ENCODE data around the gene ITIH6.

ITIH6 gene

DNA sequence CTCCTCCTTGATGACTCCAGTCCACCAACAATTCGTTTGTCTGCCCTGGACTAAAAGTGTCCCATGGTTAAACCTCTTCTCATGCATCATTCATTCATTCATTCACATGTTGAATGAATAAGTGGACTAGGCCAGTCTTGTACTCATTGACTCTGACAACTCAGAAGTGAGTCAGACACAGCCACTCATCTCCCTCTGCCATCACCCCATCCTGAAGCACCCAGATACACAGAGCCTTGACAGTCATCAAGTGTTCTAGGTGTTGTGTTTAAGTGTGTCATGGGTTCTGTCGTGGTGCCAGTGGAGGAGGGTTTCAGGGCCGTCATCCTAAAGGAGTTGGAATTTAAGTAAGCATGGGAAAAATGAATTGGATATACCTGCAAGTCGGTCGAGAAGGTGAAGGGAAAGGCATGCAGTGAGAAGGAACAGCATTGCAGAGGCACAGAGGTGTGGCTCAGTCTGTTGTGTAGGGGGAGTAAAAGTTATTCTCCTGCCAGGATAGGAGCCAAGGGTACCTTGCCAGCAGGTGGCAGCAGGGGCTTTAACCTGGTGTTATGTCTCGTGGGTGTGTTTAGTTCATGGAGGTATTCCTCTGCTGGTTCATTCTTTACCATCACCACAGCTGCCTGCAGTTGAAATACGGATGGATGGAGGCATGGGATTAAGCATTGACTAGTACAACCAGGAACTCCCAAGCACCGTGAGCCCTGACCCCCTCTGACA, 27.8 kb upstream of the ITIH6 start:
- no peak overlapping the region for H3K4me3 ChIP-seq
- DNase-seq (ENCODE audit: low spot score), result no peak
- no peak overlapping the region for H3K27ac ChIP-seq
- TF ChIP-seq, protein P1, sequence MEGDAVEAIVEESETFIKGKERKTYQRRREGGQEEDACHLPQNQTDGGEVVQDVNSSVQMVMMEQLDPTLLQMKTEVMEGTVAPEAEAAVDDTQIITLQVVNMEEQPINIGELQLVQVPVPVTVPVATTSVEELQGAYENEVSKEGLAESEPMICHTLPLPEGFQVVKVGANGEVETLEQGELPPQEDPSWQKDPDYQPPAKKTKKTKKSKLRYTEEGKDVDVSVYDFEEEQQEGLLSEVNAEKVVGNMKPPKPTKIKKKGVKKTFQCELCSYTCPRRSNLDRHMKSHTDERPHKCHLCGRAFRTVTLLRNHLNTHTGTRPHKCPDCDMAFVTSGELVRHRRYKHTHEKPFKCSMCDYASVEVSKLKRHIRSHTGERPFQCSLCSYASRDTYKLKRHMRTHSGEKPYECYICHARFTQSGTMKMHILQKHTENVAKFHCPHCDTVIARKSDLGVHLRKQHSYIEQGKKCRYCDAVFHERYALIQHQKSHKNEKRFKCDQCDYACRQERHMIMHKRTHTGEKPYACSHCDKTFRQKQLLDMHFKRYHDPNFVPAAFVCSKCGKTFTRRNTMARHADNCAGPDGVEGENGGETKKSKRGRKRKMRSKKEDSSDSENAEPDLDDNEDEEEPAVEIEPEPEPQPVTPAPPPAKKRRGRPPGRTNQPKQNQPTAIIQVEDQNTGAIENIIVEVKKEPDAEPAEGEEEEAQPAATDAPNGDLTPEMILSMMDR (IDR thresholded peaks at IDR 0.05), result no peak

DNA sequence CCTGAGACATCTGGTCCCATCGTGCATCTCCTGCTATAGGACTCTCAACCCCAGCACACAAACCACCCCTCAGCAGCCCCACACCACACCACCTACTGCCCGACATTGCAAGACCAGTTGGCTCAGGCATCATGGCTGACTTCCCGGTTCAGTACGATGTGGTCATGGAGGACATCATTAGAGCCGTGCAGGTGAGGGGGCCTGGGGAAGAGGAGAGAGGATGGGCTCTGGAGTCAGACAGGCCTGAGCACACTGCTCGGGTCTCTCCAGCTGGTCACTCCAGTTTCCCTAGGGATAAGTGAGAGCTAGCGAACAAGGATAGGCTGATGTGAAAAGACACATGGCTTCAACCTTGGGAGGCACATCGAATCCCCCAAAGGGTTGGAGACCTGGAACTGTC, 26.7 kb upstream of the ITIH6 start:
- DNase-seq (ENCODE audit: low spot score), result peak; percentile 41
- Histone ChIP-seq H3K4me3 (no peak overlapping the region), H3K27ac (no peak overlapping the region)
- TF ChIP-seq, protein P1 (IDR thresholded peaks at IDR 0.05), result no peak

DNA sequence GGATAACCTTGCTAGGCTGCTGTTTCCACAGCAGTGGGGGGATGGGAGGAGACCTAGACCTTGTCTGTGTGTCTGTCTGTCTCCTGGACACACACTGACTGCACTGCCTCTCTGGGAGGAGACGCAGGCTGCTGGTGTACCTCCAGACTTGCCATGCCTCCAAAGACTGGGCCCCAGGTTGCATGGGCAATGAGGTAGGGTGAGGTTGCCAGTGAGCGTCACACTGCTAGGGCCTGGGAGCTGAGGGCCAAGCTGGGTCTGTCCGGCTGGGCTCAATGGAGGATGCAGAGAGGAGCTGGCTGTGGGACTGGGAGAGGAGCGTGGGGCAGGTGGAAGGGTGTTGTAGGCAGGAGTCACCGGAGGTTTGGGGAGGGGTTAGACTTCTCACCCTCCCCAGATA, 26.1 kb upstream of the ITIH6 start:
- TF ChIP-seq, protein P1 (IDR thresholded peaks at IDR 0.05), result no peak
- Histone ChIP-seq H3K27ac (no peak overlapping the region), H3K4me3 (no peak overlapping the region)
- DNase-seq (ENCODE audit: low spot score), result no peak

DNA sequence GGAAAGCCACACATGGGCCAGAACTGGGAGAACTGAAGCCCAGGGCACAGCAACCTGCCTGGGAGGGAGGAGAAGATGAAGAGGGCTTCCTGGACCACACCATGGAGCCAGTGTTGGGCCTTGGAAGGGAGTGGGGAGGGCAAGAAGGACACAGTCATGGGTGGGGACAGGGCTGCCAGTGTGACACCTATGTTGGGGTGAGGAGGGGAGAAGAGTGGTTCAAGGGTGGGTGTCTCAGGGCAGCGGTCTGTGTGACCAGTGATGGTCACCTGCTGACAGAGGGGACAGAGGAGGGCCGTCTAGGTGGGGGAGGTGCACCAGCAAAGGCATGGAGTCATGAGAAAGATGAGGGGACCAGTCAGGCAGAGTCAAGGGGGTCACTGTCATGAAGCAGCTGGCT, 23.3 kb upstream of the ITIH6 start:
- TF ChIP-seq, protein P1 (IDR thresholded peaks at IDR 0.05), result no peak
- no peak overlapping the region for H3K4me3 ChIP-seq
- no peak overlapping the region for H3K27ac ChIP-seq
- DNase-seq (ENCODE audit: low spot score), result no peak

DNA sequence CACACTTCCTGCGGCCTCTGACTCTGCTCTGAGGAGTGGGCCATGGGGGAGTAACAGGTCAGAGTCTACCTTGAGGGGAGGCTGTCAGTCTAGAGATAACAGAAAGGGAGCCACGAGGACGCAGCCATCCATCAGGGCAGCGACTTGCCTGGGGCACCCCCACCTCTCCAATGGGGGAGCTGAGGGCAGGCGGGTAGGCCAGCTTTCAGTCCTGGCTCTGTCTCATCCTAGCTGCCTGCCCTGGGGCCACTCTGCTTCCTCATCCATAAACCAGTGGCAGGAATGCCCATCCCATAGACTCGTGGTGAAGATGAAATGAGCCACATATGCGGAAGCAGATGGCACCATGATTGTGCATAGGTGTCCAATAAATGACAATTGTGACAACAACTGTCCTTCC, 22.7 kb upstream of the ITIH6 start:
- Histone ChIP-seq H3K27ac (no peak overlapping the region), H3K4me3 (no peak overlapping the region)
- TF ChIP-seq, protein P1 (IDR thresholded peaks at IDR 0.05), result no peak
- DNase-seq (ENCODE audit: low spot score), result peak; percentile 19

DNA sequence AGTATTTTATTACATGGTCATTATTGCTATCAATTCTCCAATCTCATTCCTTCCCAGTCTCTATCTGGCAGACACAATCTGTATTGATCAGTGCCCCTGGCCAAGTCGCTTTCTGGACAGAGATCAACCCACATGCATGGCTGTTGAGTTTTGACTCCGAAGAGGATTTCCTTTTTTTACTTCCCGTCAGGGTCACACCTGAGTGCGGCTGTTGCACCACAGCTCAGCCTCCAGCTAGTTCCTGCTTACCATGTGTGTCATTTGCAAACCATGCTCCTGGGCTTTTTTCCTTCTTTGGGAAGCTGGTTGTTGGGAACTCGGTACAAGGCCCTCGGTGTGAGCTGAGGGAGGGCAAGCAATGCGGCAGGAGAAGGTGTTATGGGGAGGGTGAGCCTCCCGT, 21.1 kb upstream of the ITIH6 start:
- TF ChIP-seq, protein P1 (IDR thresholded peaks at IDR 0.05), result no peak
- DNase-seq (ENCODE audit: low spot score), result peak; percentile 7
- Histone ChIP-seq H3K27ac (no peak overlapping the region), H3K4me3 (no peak overlapping the region)

DNA sequence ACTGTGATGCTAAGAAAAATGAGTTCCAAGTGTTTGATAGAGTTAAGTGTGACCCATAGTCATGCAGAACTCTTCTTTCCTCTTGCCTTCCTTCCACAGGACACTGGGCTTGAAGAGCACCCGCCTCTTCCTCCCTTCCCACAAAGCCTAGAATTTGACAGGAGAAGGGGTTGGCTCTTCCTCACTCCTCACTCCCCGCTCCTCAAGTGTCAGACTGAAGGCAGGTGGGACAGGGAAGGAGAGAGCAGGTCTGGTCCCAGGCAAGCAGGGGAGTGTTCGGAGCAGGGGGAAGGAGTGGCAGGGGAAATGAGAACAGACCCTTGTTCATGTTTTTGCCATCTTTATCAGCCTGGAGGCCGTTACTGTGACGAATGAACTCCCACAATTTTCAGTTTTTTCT, 20.2 kb upstream of the ITIH6 start:
- H3K27ac ChIP-seq, result no peak overlapping the region
- TF ChIP-seq, protein P1 (IDR thresholded peaks at IDR 0.05), result no peak
- DNase-seq (ENCODE audit: low spot score), result peak; percentile 38
- no peak overlapping the region for H3K4me3 ChIP-seq
